ENCODE data around the gene ZNF716.

ZNF716 gene

GRCh38 chr7:57415326-57415725 is 34.7 kb upstream of the ZNF716 start:
- TF ChIP-seq JUND (IDR thresholded peaks at IDR 0.05; ENCODE audit: low read depth): no peak
- DNase-seq (ENCODE audit: low read depth in 1 of 2, low spot score in 1 of 2): no peak
- in situ Hi-C loops (cut with HindIII; ENCODE audit: low pct_unique_long_range_greater_than_20kb, low sequenced_read_pairs): no loop called here

- no peak for DNase-seq (ENCODE audit: low read depth in 1 of 2, low spot score in 1 of 2)
- no peak for TF ChIP-seq JUND (IDR thresholded peaks at IDR 0.05; ENCODE audit: low read depth)
- in situ Hi-C loops (cut with HindIII; ENCODE audit: low pct_unique_long_range_greater_than_20kb, low sequenced_read_pairs): no loop called here
These were observed 34.2 kb upstream of the ZNF716 start for GRCh38 chr7:57415730-57416129.

GRCh38 chr7:57416601-57417358 is 33.2 kb upstream of the ZNF716 start:
- no peak for DNase-seq (ENCODE audit: low read depth in 1 of 2, low spot score in 1 of 2)
- no peak for TF ChIP-seq JUND (IDR thresholded peaks at IDR 0.05; ENCODE audit: low read depth)
- in situ Hi-C loops (cut with HindIII; ENCODE audit: low pct_unique_long_range_greater_than_20kb, low sequenced_read_pairs): no loop called here

GRCh38 chr7:57417736-57418135 is 32.2 kb upstream of the ZNF716 start:
- no peak for TF ChIP-seq JUND (IDR thresholded peaks at IDR 0.05; ENCODE audit: low read depth)
- in situ Hi-C loops (cut with HindIII; ENCODE audit: low pct_unique_long_range_greater_than_20kb, low sequenced_read_pairs): no loop called here
- DNase-seq (ENCODE audit: low read depth in 1 of 2, low spot score in 1 of 2): peak; percentile 35 to 68

GRCh38 chr7:57423768-57424167 is 26.2 kb upstream of the ZNF716 start:
- in situ Hi-C loops (cut with HindIII; ENCODE audit: low pct_unique_long_range_greater_than_20kb, low sequenced_read_pairs): no loop called here
- TF ChIP-seq JUND (IDR thresholded peaks at IDR 0.05; ENCODE audit: low read depth): no peak
- DNase-seq (ENCODE audit: low read depth in 1 of 2, low spot score in 1 of 2): peak; percentile 38 to 52

GRCh38 chr7:57424515-57425238 is 25.3 kb upstream of the ZNF716 start:
- in situ Hi-C loops (cut with HindIII; ENCODE audit: low pct_unique_long_range_greater_than_20kb, low sequenced_read_pairs): no loop called here
- DNase-seq (ENCODE audit: low read depth in 1 of 2, low spot score in 1 of 2): no peak
- TF ChIP-seq JUND (IDR thresholded peaks at IDR 0.05; ENCODE audit: low read depth): no peak

- DNase-seq (ENCODE audit: low read depth in 1 of 2, low spot score in 1 of 2): no peak
- in situ Hi-C loops (cut with HindIII; ENCODE audit: low pct_unique_long_range_greater_than_20kb, low sequenced_read_pairs): no loop called here
- no peak for TF ChIP-seq JUND (IDR thresholded peaks at IDR 0.05; ENCODE audit: low read depth)
These were observed 24.6 kb upstream of the ZNF716 start for GRCh38 chr7:57425239-57425944.

GRCh38 chr7:57425969-57426628 is 23.9 kb upstream of the ZNF716 start:
- no peak for DNase-seq (ENCODE audit: low read depth in 1 of 2, low spot score in 1 of 2)
- in situ Hi-C loops (cut with HindIII; ENCODE audit: low pct_unique_long_range_greater_than_20kb, low sequenced_read_pairs): no loop called here
- TF ChIP-seq JUND (IDR thresholded peaks at IDR 0.05; ENCODE audit: low read depth): no peak

GRCh38 chr7:57426629-57427003 is 23.4 kb upstream of the ZNF716 start:
- in situ Hi-C loops (cut with HindIII; ENCODE audit: low pct_unique_long_range_greater_than_20kb, low sequenced_read_pairs): no loop called here
- TF ChIP-seq JUND (IDR thresholded peaks at IDR 0.05; ENCODE audit: low read depth): no peak
- no peak for DNase-seq (ENCODE audit: low read depth in 1 of 2, low spot score in 1 of 2)

- in situ Hi-C loops (cut with HindIII; ENCODE audit: low pct_unique_long_range_greater_than_20kb, low sequenced_read_pairs): no loop called here
- no peak for DNase-seq (ENCODE audit: low read depth in 1 of 2, low spot score in 1 of 2)
- TF ChIP-seq JUND (IDR thresholded peaks at IDR 0.05; ENCODE audit: low read depth): no peak
These were observed 22.8 kb upstream of the ZNF716 start for GRCh38 chr7:57427146-57427545.

- no peak for TF ChIP-seq JUND (IDR thresholded peaks at IDR 0.05; ENCODE audit: low read depth)
- in situ Hi-C loops (cut with HindIII; ENCODE audit: low pct_unique_long_range_greater_than_20kb, low sequenced_read_pairs): no loop called here
- no peak for DNase-seq (ENCODE audit: low read depth in 1 of 2, low spot score in 1 of 2)
These were observed 22.4 kb upstream of the ZNF716 start for GRCh38 chr7:57427594-57427993.

- DNase-seq (ENCODE audit: low read depth in 1 of 2, low spot score in 1 of 2): no peak
- TF ChIP-seq JUND (IDR thresholded peaks at IDR 0.05; ENCODE audit: low read depth): no peak
- in situ Hi-C loops (cut with HindIII; ENCODE audit: low pct_unique_long_range_greater_than_20kb, low sequenced_read_pairs): no loop called here
These were observed 17.4 kb upstream of the ZNF716 start for GRCh38 chr7:57432583-57432982.
